H54 (cell line): ENCODE measurements around the gene JSRP1.

ENCODE experiments used
- DNase-seq: peaks from one replicate; pipeline ENCODE4 v3.0.0; 2011; ENCODE audit warnings: low spot score, mixed read lengths; ENCODE audit not compliant: insufficient read length
- FAIRE-seq: peaks from 3 replicates; lab custom pipeline; 2011; peaks lifted over from hg19 to GRCh38; lab: Jason Lieb, UNC
- POLR2A ChIP-seq: IDR thresholded peaks from 2 replicates; pipeline ENCODE4 v1.6.1; 2011; ENCODE audit warnings: low read depth, mild to moderate bottlenecking, low read length

Gene JSRP1

GRCh38 chr19:2231621-2232221, 24.5 kb downstream of the JSRP1 start:
- FAIRE-seq (no peak), DNase-seq (no peak)
- TF ChIP-seq POLR2A, result no peak

GRCh38 chr19:2230807-2231533, 25.2 kb downstream of the JSRP1 start:
- DNase-seq, result no peak
- no peak for TF ChIP-seq POLR2A
- no peak for FAIRE-seq

GRCh38 chr19:2230033-2230531, 26.1 kb downstream of the JSRP1 start:
- DNase-seq, result no peak
- no peak for FAIRE-seq
- no peak for TF ChIP-seq POLR2A

GRCh38 chr19:2229103-2230032, 26.8 kb downstream of the JSRP1 start:
- TF ChIP-seq POLR2A, result no peak
- no peak for FAIRE-seq
- DNase-seq, result no peak

GRCh38 chr19:2228157-2229030, 27.8 kb downstream of the JSRP1 start:
- TF ChIP-seq POLR2A, result no peak
- no peak for FAIRE-seq
- DNase-seq, result no peak

GRCh38 chr19:2227415-2228156, 28.6 kb downstream of the JSRP1 start:
- no peak for TF ChIP-seq POLR2A
- DNase-seq (no peak), FAIRE-seq (no peak)

- TF ChIP-seq POLR2A, result no peak
- no peak for FAIRE-seq
Measured at GRCh38 chr19:2226840-2227360, 29.3 kb downstream of the JSRP1 start.

GRCh38 chr19:2226051-2226839, 30.0 kb downstream of the JSRP1 start:
- FAIRE-seq (no peak), DNase-seq (no peak)
- TF ChIP-seq POLR2A, result no peak

More at GRCh38 chr19:2226840-2227360, 29.3 kb downstream of the JSRP1 start:
- no peak for DNase-seq

GRCh38 chr19:2225415-2226050, 30.7 kb downstream of the JSRP1 start:
- no peak for DNase-seq
- FAIRE-seq, result no peak
- TF ChIP-seq POLR2A, result no peak

- TF ChIP-seq POLR2A, result no peak
- FAIRE-seq, result no peak
Measured at GRCh38 chr19:2224754-2225349, 31.4 kb downstream of the JSRP1 start.

GRCh38 chr19:2223959-2224358, 32.3 kb downstream of the JSRP1 start:
- no peak for TF ChIP-seq POLR2A
- FAIRE-seq (no peak), DNase-seq (no peak)

More at GRCh38 chr19:2224754-2225349, 31.4 kb downstream of the JSRP1 start:
- DNase-seq, result no peak
